ENCODE results near the gene MISP. TPM values are rescaled to one million over a fixed set of nuclear protein-coding genes. Genes with fewer than 3 reads are reported as not detected.
A peak's percentile ranks its signal among the peaks of the same experiment; 100 is the strongest.

The MISP gene
- polyA plus RNA-seq, 1 of the 3 experiments (the other 2 are of a cell fraction), result 0.08 TPM

DNA sequence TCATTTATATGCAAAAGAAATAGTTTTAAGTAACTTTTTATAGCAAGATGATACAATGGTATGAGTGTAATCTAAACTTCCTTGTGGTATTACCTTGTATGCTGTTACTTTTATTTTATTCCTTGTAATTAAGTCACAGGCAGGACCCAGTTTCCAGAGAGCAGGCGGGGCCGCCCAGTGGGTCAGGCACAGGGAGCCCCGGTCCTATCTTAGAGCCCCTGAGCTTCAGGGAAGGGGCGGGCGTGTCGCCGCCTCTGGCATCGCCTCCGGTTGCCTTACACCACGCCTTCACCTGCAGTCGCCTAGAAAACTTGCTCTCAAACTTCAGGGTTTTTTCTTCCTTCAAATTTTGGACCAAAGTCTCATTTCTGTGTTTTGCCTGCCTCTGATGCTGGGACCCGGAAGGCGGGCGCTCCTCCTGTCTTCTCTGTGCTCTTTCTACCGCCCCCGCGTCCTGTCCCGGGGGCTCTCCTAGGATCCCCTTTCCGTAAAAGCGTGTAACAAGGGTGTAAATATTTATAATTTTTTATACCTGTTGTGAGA is 60.7 kb downstream of the MISP start:
- H3K36me3 ChIP-seq (replicated peaks in 1 of 2; ENCODE audit: control insufficient read depth in 1 of 2, insufficient read depth in 2 of 2, low read length in 1 of 2), result peaks cover 42 to 49% of the 10 kb centered on the region in 2 experiments
- ChIA-PET CTCF (interaction anchor here (1.3 kb wide), 1 partner anchor 11 kb away, joined by 5 read pairs; no protein-coding TSS in a partner anchor), POLR2A (no interaction called here)
- H3K4me2 ChIP-seq, result no peak overlapping the region
- WGBS (ENCODE audit: low lambda C conversion rate), result 96% methylated on average over 19 of the region's 20 CpGs
- no peak for DNase-seq
- H2AFZ ChIP-seq (ENCODE audit: low read depth), result no peak overlapping the region
- H3K4me1 ChIP-seq (ENCODE audit: control insufficient read depth in 1 of 2, insufficient read depth in 2 of 2, low read depth in 1 of 2, low read length in 1 of 2), result no peaks in the 10 kb centered on the region
- TF ChIP-seq, protein P1, sequence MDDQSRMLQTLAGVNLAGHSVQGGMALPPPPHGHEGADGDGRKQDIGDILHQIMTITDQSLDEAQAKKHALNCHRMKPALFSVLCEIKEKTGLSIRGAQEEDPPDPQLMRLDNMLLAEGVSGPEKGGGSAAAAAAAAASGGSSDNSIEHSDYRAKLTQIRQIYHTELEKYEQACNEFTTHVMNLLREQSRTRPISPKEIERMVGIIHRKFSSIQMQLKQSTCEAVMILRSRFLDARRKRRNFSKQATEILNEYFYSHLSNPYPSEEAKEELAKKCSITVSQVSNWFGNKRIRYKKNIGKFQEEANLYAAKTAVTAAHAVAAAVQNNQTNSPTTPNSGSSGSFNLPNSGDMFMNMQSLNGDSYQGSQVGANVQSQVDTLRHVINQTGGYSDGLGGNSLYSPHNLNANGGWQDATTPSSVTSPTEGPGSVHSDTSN (IDR thresholded peaks at IDR 0.05), result no peak
- TF ChIP-seq, protein P2, sequence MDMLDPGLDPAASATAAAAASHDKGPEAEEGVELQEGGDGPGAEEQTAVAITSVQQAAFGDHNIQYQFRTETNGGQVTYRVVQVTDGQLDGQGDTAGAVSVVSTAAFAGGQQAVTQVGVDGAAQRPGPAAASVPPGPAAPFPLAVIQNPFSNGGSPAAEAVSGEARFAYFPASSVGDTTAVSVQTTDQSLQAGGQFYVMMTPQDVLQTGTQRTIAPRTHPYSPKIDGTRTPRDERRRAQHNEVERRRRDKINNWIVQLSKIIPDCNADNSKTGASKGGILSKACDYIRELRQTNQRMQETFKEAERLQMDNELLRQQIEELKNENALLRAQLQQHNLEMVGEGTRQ (IDR thresholded peaks at IDR 0.05; ENCODE audit: borderline replicate concordance, low read depth, low read length), result no peak
- no peak for TF ChIP-seq JUND (IDR thresholded peaks at IDR 0.05)
- no peak for TF ChIP-seq RXRA (IDR thresholded peaks at IDR 0.05; ENCODE audit: borderline replicate concordance, low read depth)
- TF ChIP-seq, protein P3, sequence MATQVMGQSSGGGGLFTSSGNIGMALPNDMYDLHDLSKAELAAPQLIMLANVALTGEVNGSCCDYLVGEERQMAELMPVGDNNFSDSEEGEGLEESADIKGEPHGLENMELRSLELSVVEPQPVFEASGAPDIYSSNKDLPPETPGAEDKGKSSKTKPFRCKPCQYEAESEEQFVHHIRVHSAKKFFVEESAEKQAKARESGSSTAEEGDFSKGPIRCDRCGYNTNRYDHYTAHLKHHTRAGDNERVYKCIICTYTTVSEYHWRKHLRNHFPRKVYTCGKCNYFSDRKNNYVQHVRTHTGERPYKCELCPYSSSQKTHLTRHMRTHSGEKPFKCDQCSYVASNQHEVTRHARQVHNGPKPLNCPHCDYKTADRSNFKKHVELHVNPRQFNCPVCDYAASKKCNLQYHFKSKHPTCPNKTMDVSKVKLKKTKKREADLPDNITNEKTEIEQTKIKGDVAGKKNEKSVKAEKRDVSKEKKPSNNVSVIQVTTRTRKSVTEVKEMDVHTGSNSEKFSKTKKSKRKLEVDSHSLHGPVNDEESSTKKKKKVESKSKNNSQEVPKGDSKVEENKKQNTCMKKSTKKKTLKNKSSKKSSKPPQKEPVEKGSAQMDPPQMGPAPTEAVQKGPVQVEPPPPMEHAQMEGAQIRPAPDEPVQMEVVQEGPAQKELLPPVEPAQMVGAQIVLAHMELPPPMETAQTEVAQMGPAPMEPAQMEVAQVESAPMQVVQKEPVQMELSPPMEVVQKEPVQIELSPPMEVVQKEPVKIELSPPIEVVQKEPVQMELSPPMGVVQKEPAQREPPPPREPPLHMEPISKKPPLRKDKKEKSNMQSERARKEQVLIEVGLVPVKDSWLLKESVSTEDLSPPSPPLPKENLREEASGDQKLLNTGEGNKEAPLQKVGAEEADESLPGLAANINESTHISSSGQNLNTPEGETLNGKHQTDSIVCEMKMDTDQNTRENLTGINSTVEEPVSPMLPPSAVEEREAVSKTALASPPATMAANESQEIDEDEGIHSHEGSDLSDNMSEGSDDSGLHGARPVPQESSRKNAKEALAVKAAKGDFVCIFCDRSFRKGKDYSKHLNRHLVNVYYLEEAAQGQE (IDR thresholded peaks at IDR 0.05; ENCODE audit: low read depth, low read length), result no peak
- no peak for TF ChIP-seq RFX5 (IDR thresholded peaks at IDR 0.05; ENCODE audit: low read length)
- H3K4me3 ChIP-seq (ENCODE audit: low read depth in 2 of 2, low read length in 1 of 2), result no peak overlapping the region
- no peaks in the 10 kb centered on the region for H3K27me3 ChIP-seq (ENCODE audit: insufficient read depth)
- peaks cover 56% of the 10 kb centered on the region for H4K20me1 ChIP-seq (ENCODE audit: insufficient read depth)
- H3K27ac ChIP-seq (ENCODE audit: low read depth in 2 of 2, low read length in 1 of 2), result no peak overlapping the region
- no peaks in the 10 kb centered on the region for H3K9me2 ChIP-seq
- H3K79me2 ChIP-seq (ENCODE audit: insufficient read depth), result peaks cover 33% of the 10 kb centered on the region; the same call in 1 of the 2 replicates
- no peak overlapping the region for H3K9ac ChIP-seq
- H3K9me3 ChIP-seq, result no peaks in the 10 kb centered on the region
- H3F3A ChIP-seq (replicated peaks; ENCODE audit: insufficient read depth), result peaks cover 34% of the 10 kb centered on the region

DNA sequence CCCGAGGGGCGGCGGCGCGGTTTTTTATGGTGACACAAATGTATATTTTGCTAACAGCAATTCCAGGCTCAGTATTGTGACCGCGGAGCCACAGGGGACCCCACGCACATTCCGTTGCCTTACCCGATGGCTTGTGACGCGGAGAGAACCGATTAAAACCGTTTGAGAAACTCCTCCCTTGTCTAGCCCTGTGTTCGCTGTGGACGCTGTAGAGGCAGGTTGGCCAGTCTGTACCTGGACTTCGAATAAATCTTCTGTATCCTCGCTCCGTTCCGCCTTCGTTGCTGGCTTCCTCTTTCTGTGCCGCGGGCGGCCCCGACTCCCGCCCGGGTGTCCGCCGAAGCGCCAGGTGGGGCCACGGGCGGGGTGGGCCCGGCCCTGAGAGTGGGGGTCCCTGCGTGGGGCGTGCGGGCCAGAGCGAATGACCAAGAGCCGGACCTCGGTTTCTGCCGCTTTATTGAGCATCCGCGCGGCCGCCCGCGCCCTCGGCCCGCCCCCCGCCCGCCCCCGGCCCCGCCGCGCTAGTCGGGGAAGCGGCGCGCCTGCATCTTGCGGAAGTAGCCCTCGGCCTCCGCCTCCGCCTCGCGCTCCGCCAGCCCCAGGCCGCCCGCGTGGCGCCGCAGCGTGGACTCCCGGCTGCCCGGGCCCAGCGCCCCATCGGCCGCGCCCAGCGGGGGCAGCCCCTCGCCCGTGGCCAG is 61.3 kb downstream of the MISP start:
- 97% methylated on average over 43 of the region's 80 CpGs for WGBS (ENCODE audit: low lambda C conversion rate)
- no peaks in the 10 kb centered on the region for H3K4me1 ChIP-seq (ENCODE audit: control insufficient read depth in 1 of 2, insufficient read depth in 2 of 2, low read depth in 1 of 2, low read length in 1 of 2)
- peaks cover 27% of the 10 kb centered on the region; the same call in 1 of the 2 replicates for H3K79me2 ChIP-seq (ENCODE audit: insufficient read depth)
- peaks cover 50% of the 10 kb centered on the region for H4K20me1 ChIP-seq (ENCODE audit: insufficient read depth)
- no peaks in the 10 kb centered on the region for H3K9me3 ChIP-seq
- CTCF ChIA-PET, result interaction anchor here (1.3 kb wide), 1 partner anchor 11 kb away, joined by 5 read pairs; no protein-coding TSS in a partner anchor
- no peak overlapping the region for H3K27ac ChIP-seq (ENCODE audit: low read depth in 2 of 2, low read length in 1 of 2)
- H3K27me3 ChIP-seq (ENCODE audit: insufficient read depth), result no peaks in the 10 kb centered on the region
- no peak overlapping the region for H3K4me2 ChIP-seq
- H3K36me3 ChIP-seq (replicated peaks in 1 of 2; ENCODE audit: control insufficient read depth in 1 of 2, insufficient read depth in 2 of 2, low read length in 1 of 2), result peaks cover 36 to 43% of the 10 kb centered on the region in 2 experiments
- H2AFZ ChIP-seq (ENCODE audit: low read depth), result no peak overlapping the region
- DNase-seq, result peak; percentile 61
- no peak overlapping the region for H3K9ac ChIP-seq
- no peaks in the 10 kb centered on the region for H3K9me2 ChIP-seq
- H3F3A ChIP-seq (replicated peaks; ENCODE audit: insufficient read depth), result peaks cover 34% of the 10 kb centered on the region
- no peak overlapping the region for H3K4me3 ChIP-seq (ENCODE audit: low read depth in 2 of 2, low read length in 1 of 2)
- POLR2A ChIA-PET, result no interaction called here
- TF ChIP-seq RCOR1 (IDR thresholded peaks at IDR 0.05; ENCODE audit: low read length) (no peak), RXRA (IDR thresholded peaks at IDR 0.05; ENCODE audit: borderline replicate concordance, low read depth) (no peak), TEAD4 (IDR thresholded peaks at IDR 0.05; ENCODE audit: borderline replicate concordance, insufficient read depth) (no peak), RAD21 (IDR thresholded peaks at IDR 0.05; ENCODE audit: low read length) (no peak), SMC3 (IDR thresholded peaks at IDR 0.05; ENCODE audit: low read depth, low read length) (no peak), RFX5 (IDR thresholded peaks at IDR 0.05; ENCODE audit: low read length) (no peak), GABPA (IDR thresholded peaks at IDR 0.05; ENCODE audit: low read depth) (no peak), NRF1 (IDR thresholded peaks at IDR 0.05; ENCODE audit: low read depth, low read length) (no peak), EP300 (IDR thresholded peaks at IDR 0.05; ENCODE audit: borderline replicate concordance in 1 of 2, low read depth in 1 of 2, low read length in 1 of 2) (no peak), POLR2AphosphoS5 (IDR thresholded peaks at IDR 0.05; ENCODE audit: low read depth, low read length) (no peak)
- TF ChIP-seq, protein P4, sequence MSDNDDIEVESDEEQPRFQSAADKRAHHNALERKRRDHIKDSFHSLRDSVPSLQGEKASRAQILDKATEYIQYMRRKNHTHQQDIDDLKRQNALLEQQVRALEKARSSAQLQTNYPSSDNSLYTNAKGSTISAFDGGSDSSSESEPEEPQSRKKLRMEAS (IDR thresholded peaks at IDR 0.05; ENCODE audit: low read depth), result no peak
- TF ChIP-seq, protein P3 (IDR thresholded peaks at IDR 0.05; ENCODE audit: low read depth, low read length), result no peak

Data from SK-N-SH (cell line).